HG02571 (cell line): ENCODE data around the gene GDPD4.

Experiments
- ATAC-seq: cut with Tn5 transposase; IDR thresholded peaks from one replicate; pipeline ENCODE4 v1.9.1; 2021; ENCODE audit warnings: mild to moderate bottlenecking, moderate library complexity; ENCODE audit not compliant: unreplicated experiment

GDPD4 gene

GRCh38 chr11:77249427-77249826, 52.1 kb downstream of the GDPD4 start:
- ATAC-seq = no peak

GRCh38 chr11:77244277-77245027, 57.0 kb downstream of the GDPD4 start:
- ATAC-seq = no peak

GRCh38 chr11:77236901-77237300, 64.6 kb downstream of the GDPD4 start:
- ATAC-seq = no peak

- ATAC-seq = no peak
Observed at GRCh38 chr11:77233011-77233410, 68.5 kb downstream of the GDPD4 start.

GRCh38 chr11:77232242-77232641, 69.2 kb downstream of the GDPD4 start:
- ATAC-seq = no peak

GRCh38 chr11:77231800-77232199, 69.7 kb downstream of the GDPD4 start:
- ATAC-seq = no peak

- no peak for ATAC-seq
Observed at GRCh38 chr11:77230878-77231605, 70.4 kb downstream of the GDPD4 start.

- ATAC-seq = no peak
Observed at GRCh38 chr11:77223797-77224196, 77.7 kb downstream of the GDPD4 start.

- no peak for ATAC-seq
Observed at GRCh38 chr11:77217156-77217555, 84.3 kb downstream of the GDPD4 start.

GRCh38 chr11:77215106-77215505, 86.4 kb downstream of the GDPD4 start:
- ATAC-seq = no peak

GRCh38 chr11:77214557-77214956, 86.9 kb downstream of the GDPD4 start:
- ATAC-seq = no peak

- ATAC-seq = no peak
Observed at GRCh38 chr11:77213589-77214428, 87.7 kb downstream of the GDPD4 start.

- ATAC-seq = no peak
Observed at GRCh38 chr11:77213029-77213579, 88.4 kb downstream of the GDPD4 start.

GRCh38 chr11:77212314-77213007, 89.0 kb downstream of the GDPD4 start:
- no peak for ATAC-seq

GRCh38 chr11:77211594-77212251, 89.8 kb downstream of the GDPD4 start:
- no peak for ATAC-seq

- no peak for ATAC-seq
Observed at GRCh38 chr11:77211040-77211451, 90.4 kb downstream of the GDPD4 start.

GRCh38 chr11:77209663-77210062, 91.8 kb downstream of the GDPD4 start:
- no peak for ATAC-seq

- ATAC-seq = no peak
Observed at GRCh38 chr11:77208535-77208934, 93.0 kb downstream of the GDPD4 start.

- ATAC-seq = no peak
Observed at GRCh38 chr11:77207618-77208313, 93.7 kb downstream of the GDPD4 start.
